Measurements from ENCODE around the gene SLC1A7.

SLC1A7 gene

GRCh38 chr1:53125623-53126360, 16.6 kb downstream of the SLC1A7 start:
- no peak overlapping the region for H3K4me3 ChIP-seq (ENCODE audit: low read depth, low read length)
- DNase-seq (ENCODE audit: low read depth) = no peak
- TF ChIP-seq CTCF (IDR thresholded peaks at IDR 0.05; ENCODE audit: control insufficient read depth, extremely low read depth, insufficient read depth) = no peak

- no peak for TF ChIP-seq CTCF (IDR thresholded peaks at IDR 0.05; ENCODE audit: control insufficient read depth, extremely low read depth, insufficient read depth)
- DNase-seq (ENCODE audit: low read depth) = no peak
- no peak overlapping the region for H3K4me3 ChIP-seq (ENCODE audit: low read depth, low read length)
Measured at GRCh38 chr1:53125122-53125521, 17.3 kb downstream of the SLC1A7 start.

- H3K4me3 ChIP-seq (ENCODE audit: low read depth, low read length) = no peak overlapping the region
- TF ChIP-seq CTCF (IDR thresholded peaks at IDR 0.05; ENCODE audit: control insufficient read depth, extremely low read depth, insufficient read depth) = no peak
- no peak for DNase-seq (ENCODE audit: low read depth)
Measured at GRCh38 chr1:53123453-53124140, 18.8 kb downstream of the SLC1A7 start.

- no peak overlapping the region for H3K4me3 ChIP-seq (ENCODE audit: low read depth, low read length)
- DNase-seq (ENCODE audit: low read depth) = no peak
- no peak for TF ChIP-seq CTCF (IDR thresholded peaks at IDR 0.05; ENCODE audit: control insufficient read depth, extremely low read depth, insufficient read depth)
Measured at GRCh38 chr1:53122961-53123413, 19.5 kb downstream of the SLC1A7 start.

GRCh38 chr1:53122201-53122885, 20.1 kb downstream of the SLC1A7 start:
- H3K4me3 ChIP-seq (ENCODE audit: low read depth, low read length) = no peak overlapping the region
- TF ChIP-seq CTCF (IDR thresholded peaks at IDR 0.05; ENCODE audit: control insufficient read depth, extremely low read depth, insufficient read depth) = no peak
- DNase-seq (ENCODE audit: low read depth) = no peak

- no peak overlapping the region for H3K4me3 ChIP-seq (ENCODE audit: low read depth, low read length)
- TF ChIP-seq CTCF (IDR thresholded peaks at IDR 0.05; ENCODE audit: control insufficient read depth, extremely low read depth, insufficient read depth) = no peak
- DNase-seq (ENCODE audit: low read depth) = no peak
Measured at GRCh38 chr1:53121319-53122172, 20.9 kb downstream of the SLC1A7 start.

All from LNCaP clone FGC (cell line).